ENCODE measurements around the gene ASPDH.

Gene ASPDH

GRCh38 chr19:50514346-50515167 lies 844 bp upstream of the ASPDH start:
- DNase-seq (ENCODE audit: low read depth), result no peak

GRCh38 chr19:50512999-50513745 lies 541 bp downstream of the ASPDH start:
- DNase-seq (ENCODE audit: low read depth), result no peak

GRCh38 chr19:50512112-50512998 lies 1.4 kb downstream of the ASPDH start:
- DNase-seq (ENCODE audit: low read depth), result no peak

- DNase-seq (ENCODE audit: low read depth), result peak; percentile 98
Observed at GRCh38 chr19:50511069-50511822, 2.5 kb downstream of the ASPDH start, which contains the start of gene JOSD2. JOSD2 (minus strand) TSS chr19:50511191; CDS start chr19:50510431, 760 bp downstream.

- no peak for DNase-seq (ENCODE audit: low read depth)
Observed at GRCh38 chr19:50510700-50511068, 3.0 kb downstream of the ASPDH start.

- no peak for DNase-seq (ENCODE audit: low read depth)
Observed at GRCh38 chr19:50510121-50510670, 3.5 kb downstream of the ASPDH start.

- no peak for DNase-seq (ENCODE audit: low read depth)
Observed at GRCh38 chr19:50509366-50509765, 4.3 kb downstream of the ASPDH start.

GRCh38 chr19:50508843-50509190 lies 4.9 kb downstream of the ASPDH start:
- no peak for DNase-seq (ENCODE audit: low read depth)

GRCh38 chr19:50507376-50507775 lies 6.3 kb downstream of the ASPDH start:
- DNase-seq (ENCODE audit: low read depth), result no peak

GRCh38 chr19:50506700-50507099 lies 7.0 kb downstream of the ASPDH start:
- DNase-seq (ENCODE audit: low read depth), result no peak

GRCh38 chr19:50505856-50506611 lies 7.7 kb downstream of the ASPDH start:
- no peak for DNase-seq (ENCODE audit: low read depth)

- DNase-seq (ENCODE audit: low read depth), result no peak
Observed at GRCh38 chr19:50501568-50502475, 11.9 kb downstream of the ASPDH start.

GRCh38 chr19:50501186-50501567 lies 12.5 kb downstream of the ASPDH start:
- no peak for DNase-seq (ENCODE audit: low read depth)

GRCh38 chr19:50500753-50501151 lies 13.0 kb downstream of the ASPDH start:
- no peak for DNase-seq (ENCODE audit: low read depth)

GRCh38 chr19:50500060-50500752 lies 13.5 kb downstream of the ASPDH start:
- no peak for DNase-seq (ENCODE audit: low read depth)

GRCh38 chr19:50498219-50499056 lies 15.3 kb downstream of the ASPDH start:
- no peak for DNase-seq (ENCODE audit: low read depth)

GRCh38 chr19:50497022-50497405 lies 16.7 kb downstream of the ASPDH start:
- no peak for DNase-seq (ENCODE audit: low read depth)

All from GM04504 (cell line).